OCI-LY7 (cell line): ENCODE measurements around the gene DERA. TPM values are rescaled to one million over a fixed set of nuclear protein-coding genes. Genes with fewer than 3 reads are reported as not detected.

Source experiments
- total RNA-seq, 2 experiments: library from RNA; depleted of rRNA in 1 of 2; stranded (reverse); fragments of >200 nt in 1 of 2; shearing (Covaris generic) in 1 of 2; gene quantifications; 2 replicates each; pipeline ENCODE4 v1.2.3, GENCODE V29; 2014 to 2022

The DERA gene
- total RNA-seq, 2 experiments from 2014 or later = 68.6 to 87.2 TPM

Other genes with a start within 250 kb of the DERA start
- 0.64 and 0.92 TPM in 2 replicates for gene EPS8, start 121.9 kb upstream of the DERA start, total RNA-seq (2014; rRNA removed; shearing (Covaris generic))
- gene EPS8, start 121.9 kb upstream of the DERA start, total RNA-seq (2022) = 0.44 and 0.61 TPM in 2 replicates
- gene STRAP, start 28.9 kb upstream of the DERA start, total RNA-seq (2014; rRNA removed; shearing (Covaris generic)) = 43.1 and 45.5 TPM in 2 replicates
- gene STRAP, start 28.9 kb upstream of the DERA start, total RNA-seq (2022) = 99.5 and 107 TPM in 2 replicates